Adipocyte (in vitro differentiated cells): ENCODE results near the gene BDKRB1.

Source experiments
- DNase-seq: peaks from one replicate; pipeline ENCODE4 v3.0.0-alpha.2; 2015; ENCODE audit warnings: low read depth
- H3K27me3 ChIP-seq: replicated peaks from 2 replicates; pipeline ENCODE4 v1.7.0; 2013; ENCODE audit warnings: mild to moderate bottlenecking, low read length, moderate library complexity; ENCODE audit not compliant: control insufficient read depth, insufficient read depth
- H3K36me3 ChIP-seq: 2 replicates; pipeline ENCODE4 v1.7.0; 2013; ENCODE audit warnings: low read length, mild to moderate bottlenecking, moderate library complexity; ENCODE audit not compliant: control insufficient read depth, insufficient read depth, severe bottlenecking
- H3K4me1 ChIP-seq: 2 replicates; pipeline ENCODE4 v1.7.0; 2013; ENCODE audit warnings: mild to moderate bottlenecking, low read length, moderate library complexity; ENCODE audit not compliant: control insufficient read depth, insufficient read depth
- H3K4me3 ChIP-seq: 2 replicates; pipeline ENCODE4 v1.7.0; 2013; ENCODE audit warnings: mild to moderate bottlenecking, low read length, moderate library complexity
- H3K9ac ChIP-seq: 2 replicates; pipeline ENCODE4 v1.7.0; 2013; ENCODE audit warnings: mild to moderate bottlenecking, low read length, moderate library complexity
- H3K9me3 ChIP-seq: 2 replicates; pipeline ENCODE4 v1.7.0; 2013; ENCODE audit warnings: mild to moderate bottlenecking, low read length, moderate library complexity; ENCODE audit not compliant: control insufficient read depth

BDKRB1 gene

GRCh38 chr14:96250485-96250884 lies 5.5 kb upstream of the BDKRB1 start:
- no peak overlapping the region for H3K9ac ChIP-seq
- peaks cover 53% of the 10 kb centered on the region for H3K4me1 ChIP-seq
- H3K4me3 ChIP-seq = no peak overlapping the region

GRCh38 chr14:96251656-96252155 lies 4.3 kb upstream of the BDKRB1 start:
- Histone ChIP-seq H3K9ac (no peak overlapping the region), H3K27me3 (no peaks in the 10 kb centered on the region), H3K4me1 (peaks cover 54% of the 10 kb centered on the region), H3K4me3 (no peak overlapping the region), H3K36me3 (no peaks in the 10 kb centered on the region), H3K9me3 (no peaks in the 10 kb centered on the region)
- DNase-seq = no peak

More at GRCh38 chr14:96250485-96250884, 5.5 kb upstream of the BDKRB1 start:
- no peak for DNase-seq
- H3K36me3 ChIP-seq = no peaks in the 10 kb centered on the region
- H3K9me3 ChIP-seq = no peaks in the 10 kb centered on the region
- H3K27me3 ChIP-seq = no peaks in the 10 kb centered on the region

GRCh38 chr14:96252323-96252998 lies 3.5 kb upstream of the BDKRB1 start:
- no peak overlapping the region for H3K4me3 ChIP-seq

GRCh38 chr14:96252999-96253539 lies 2.9 kb upstream of the BDKRB1 start:
- Histone ChIP-seq H3K9ac (peak overlapping the region; percentile 43), H3K36me3 (no peaks in the 10 kb centered on the region), H3K4me3 (no peak overlapping the region), H3K9me3 (no peaks in the 10 kb centered on the region), H3K27me3 (no peaks in the 10 kb centered on the region), H3K4me1 (peaks cover 50% of the 10 kb centered on the region)
- DNase-seq = peak; percentile 92

More at GRCh38 chr14:96252323-96252998, 3.5 kb upstream of the BDKRB1 start:
- Histone ChIP-seq H3K9ac (peak overlapping the region; percentile 43), H3K27me3 (no peaks in the 10 kb centered on the region), H3K9me3 (no peaks in the 10 kb centered on the region), H3K36me3 (no peaks in the 10 kb centered on the region), H3K4me1 (peaks cover 50% of the 10 kb centered on the region)
- DNase-seq = no peak

GRCh38 chr14:96254687-96255086 lies 1.3 kb upstream of the BDKRB1 start:
- Histone ChIP-seq H3K9ac (no peak overlapping the region), H3K4me1 (peaks cover 37% of the 10 kb centered on the region)
- no peak for DNase-seq

DNA sequence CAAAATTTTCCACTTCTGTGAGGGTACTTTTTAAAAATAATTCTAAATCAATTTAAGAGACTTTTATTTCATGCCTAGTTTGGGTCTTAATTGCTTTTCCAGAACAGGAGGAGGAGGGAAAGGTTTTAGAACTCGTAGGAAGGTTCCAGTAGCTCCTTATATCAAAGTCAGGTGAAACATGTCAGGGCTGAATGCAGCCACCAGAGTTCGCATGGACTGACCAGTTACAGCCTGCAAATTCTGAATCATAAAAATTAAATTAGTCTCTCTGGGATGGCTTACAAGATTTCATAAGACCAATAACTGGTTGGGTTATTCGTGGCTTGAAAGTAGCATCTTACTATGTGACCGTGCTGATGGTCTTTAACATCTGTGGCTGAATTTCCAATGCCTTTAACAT lies 397 bp downstream of the BDKRB1 start:
- H3K4me1 ChIP-seq = peaks cover 45% of the 10 kb centered on the region
- no peaks in the 10 kb centered on the region for H3K27me3 ChIP-seq
- no peaks in the 10 kb centered on the region for H3K36me3 ChIP-seq
- peak; percentile 82 for DNase-seq
- no peak overlapping the region for H3K4me3 ChIP-seq
- no peak overlapping the region for H3K9ac ChIP-seq
- H3K9me3 ChIP-seq = peaks cover 10% of the 10 kb centered on the region

More at GRCh38 chr14:96254687-96255086, 1.3 kb upstream of the BDKRB1 start:
- Histone ChIP-seq H3K27me3 (no peaks in the 10 kb centered on the region), H3K36me3 (no peaks in the 10 kb centered on the region), H3K4me3 (no peak overlapping the region), H3K9me3 (peaks cover 7% of the 10 kb centered on the region)

GRCh38 chr14:96257056-96257455 lies 1.0 kb downstream of the BDKRB1 start:
- H3K9ac ChIP-seq = no peak overlapping the region
- DNase-seq = no peak
- H3K4me3 ChIP-seq = no peak overlapping the region
- no peaks in the 10 kb centered on the region for H3K36me3 ChIP-seq
- no peaks in the 10 kb centered on the region for H3K27me3 ChIP-seq
- peaks cover 45% of the 10 kb centered on the region for H3K4me1 ChIP-seq
- peaks cover 10% of the 10 kb centered on the region for H3K9me3 ChIP-seq

DNA sequence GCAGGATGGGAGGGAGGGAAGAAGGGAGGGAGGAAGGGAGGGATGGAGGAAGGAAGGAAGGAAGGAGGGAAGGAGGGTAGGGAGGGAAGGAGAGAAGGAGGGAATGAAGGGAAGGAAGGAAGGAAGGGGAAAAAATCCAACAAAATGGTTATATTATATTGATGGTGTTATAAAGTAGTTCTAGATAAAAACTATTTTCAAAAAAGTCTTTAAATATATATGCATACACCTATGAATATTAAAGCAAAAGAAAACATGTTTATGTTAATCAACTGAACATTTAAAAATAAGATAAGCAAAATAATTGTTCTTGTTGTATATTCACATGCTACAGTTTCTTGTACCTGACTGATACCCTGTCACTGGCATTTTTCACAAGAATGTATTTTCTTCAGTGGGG lies 1.9 kb downstream of the BDKRB1 start:
- Histone ChIP-seq H3K4me3 (no peak overlapping the region), H3K27me3 (no peaks in the 10 kb centered on the region), H3K9ac (no peak overlapping the region), H3K9me3 (peaks cover 10% of the 10 kb centered on the region), H3K4me1 (peaks cover 40% of the 10 kb centered on the region), H3K36me3 (no peaks in the 10 kb centered on the region)
- DNase-seq = no peak

DNA sequence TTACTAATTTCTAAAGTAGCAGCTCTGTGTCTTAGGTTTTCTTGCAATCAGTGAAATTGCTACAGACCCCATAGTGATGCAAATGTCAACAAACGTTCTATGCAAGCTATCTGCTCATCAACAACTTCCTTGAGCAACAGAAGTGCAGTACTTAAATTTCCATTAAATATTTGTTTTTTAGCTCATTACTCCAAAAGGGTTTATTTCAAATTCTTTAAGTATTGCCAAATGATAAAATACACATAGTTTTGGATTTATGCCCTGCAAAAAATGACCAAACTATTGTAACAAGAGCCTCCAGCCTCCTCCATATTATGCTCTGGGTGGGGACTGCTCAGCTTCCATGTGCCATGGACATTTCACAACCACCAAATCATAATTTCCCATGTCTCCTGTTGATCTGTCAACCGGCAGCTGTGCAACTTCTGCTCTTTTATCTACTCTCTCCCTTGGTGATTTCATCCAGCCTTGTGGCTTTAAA lies 4.4 kb downstream of the BDKRB1 start:
- Histone ChIP-seq H3K27me3 (no peaks in the 10 kb centered on the region), H3K4me3 (no peak overlapping the region), H3K36me3 (no peaks in the 10 kb centered on the region), H3K9ac (no peak overlapping the region), H3K9me3 (peaks cover 10% of the 10 kb centered on the region), H3K4me1 (peaks cover 25% of the 10 kb centered on the region)
- peak; percentile 94 for DNase-seq

DNA sequence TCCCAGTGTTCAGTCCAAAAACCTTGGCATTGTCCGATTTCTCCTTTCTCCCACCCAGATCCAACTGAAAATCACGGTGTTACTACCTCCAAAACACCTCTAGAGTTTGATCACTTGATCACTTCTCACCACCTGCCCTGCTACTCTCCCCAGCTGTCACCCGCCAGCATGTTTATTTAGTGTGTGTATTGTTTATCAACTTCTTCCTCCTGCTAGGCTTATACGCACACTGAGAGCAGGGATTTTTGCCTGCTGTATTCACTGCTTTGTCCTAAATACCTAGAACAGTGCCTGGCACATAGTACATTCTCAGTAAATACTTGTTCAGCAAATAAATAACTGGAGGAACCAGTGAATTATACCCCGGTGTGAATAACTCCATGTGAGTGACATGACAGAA lies 5.0 kb downstream of the BDKRB1 start:
- no peak overlapping the region for H3K4me3 ChIP-seq
- H3K9ac ChIP-seq = no peak overlapping the region
- H3K9me3 ChIP-seq = peaks cover 10% of the 10 kb centered on the region
- H3K36me3 ChIP-seq = no peaks in the 10 kb centered on the region
- no peaks in the 10 kb centered on the region for H3K27me3 ChIP-seq
- no peak for DNase-seq
- peaks cover 18% of the 10 kb centered on the region for H3K4me1 ChIP-seq

DNA sequence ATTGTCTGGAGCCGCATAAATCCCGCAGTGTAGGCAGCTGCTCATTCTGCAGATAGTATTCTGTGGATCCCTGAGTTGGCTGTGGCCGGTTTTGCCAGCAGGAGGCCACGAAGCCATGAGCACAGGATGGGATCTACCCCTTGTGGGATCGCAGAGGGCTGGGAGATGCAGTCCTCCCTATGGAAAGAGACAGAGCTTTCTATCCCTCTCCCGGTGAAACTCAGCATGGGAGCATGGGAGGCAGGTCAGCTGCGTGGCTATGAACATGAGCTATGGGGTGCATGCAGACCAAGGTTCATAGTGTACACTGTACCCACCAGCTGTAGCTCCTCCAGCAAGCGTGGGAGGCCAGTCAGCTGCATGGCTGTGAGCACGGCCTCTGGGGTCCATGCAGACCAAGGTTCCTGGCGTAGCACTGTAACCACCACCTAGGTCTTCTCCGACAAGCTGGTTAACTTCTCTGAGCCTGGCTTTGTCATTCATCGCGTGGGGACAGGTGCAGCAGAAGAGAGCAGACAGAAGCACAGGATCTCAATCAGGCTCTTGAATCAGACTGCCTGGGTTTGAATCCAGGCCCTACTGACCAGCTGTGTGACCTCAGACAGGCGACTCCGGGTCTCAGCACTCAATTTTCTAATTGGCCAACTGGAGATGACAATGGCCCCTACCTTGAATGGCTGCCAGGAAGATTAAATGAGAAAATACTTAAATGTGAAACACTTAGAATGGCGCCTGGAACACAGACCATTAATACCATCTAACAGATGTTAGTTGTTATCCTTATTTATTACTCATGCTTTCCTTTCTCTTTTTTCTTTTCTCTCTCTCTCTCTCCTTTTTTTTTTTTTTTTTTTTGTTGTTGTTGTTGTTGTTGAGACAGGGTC lies 6.0 kb downstream of the BDKRB1 start:
- peaks cover 10% of the 10 kb centered on the region for H3K9me3 ChIP-seq
- no peaks in the 10 kb centered on the region for H3K27me3 ChIP-seq
- DNase-seq = no peak

More for the DNA sequence above, 6.0 kb downstream of the BDKRB1 start:
- H3K9ac ChIP-seq = no peak overlapping the region
- H3K36me3 ChIP-seq = no peaks in the 10 kb centered on the region
- H3K4me3 ChIP-seq = no peak overlapping the region
- H3K4me1 ChIP-seq = peaks cover 10% of the 10 kb centered on the region
